ENCODE measurements around the gene TMA7B.

Gene TMA7B

DNA sequence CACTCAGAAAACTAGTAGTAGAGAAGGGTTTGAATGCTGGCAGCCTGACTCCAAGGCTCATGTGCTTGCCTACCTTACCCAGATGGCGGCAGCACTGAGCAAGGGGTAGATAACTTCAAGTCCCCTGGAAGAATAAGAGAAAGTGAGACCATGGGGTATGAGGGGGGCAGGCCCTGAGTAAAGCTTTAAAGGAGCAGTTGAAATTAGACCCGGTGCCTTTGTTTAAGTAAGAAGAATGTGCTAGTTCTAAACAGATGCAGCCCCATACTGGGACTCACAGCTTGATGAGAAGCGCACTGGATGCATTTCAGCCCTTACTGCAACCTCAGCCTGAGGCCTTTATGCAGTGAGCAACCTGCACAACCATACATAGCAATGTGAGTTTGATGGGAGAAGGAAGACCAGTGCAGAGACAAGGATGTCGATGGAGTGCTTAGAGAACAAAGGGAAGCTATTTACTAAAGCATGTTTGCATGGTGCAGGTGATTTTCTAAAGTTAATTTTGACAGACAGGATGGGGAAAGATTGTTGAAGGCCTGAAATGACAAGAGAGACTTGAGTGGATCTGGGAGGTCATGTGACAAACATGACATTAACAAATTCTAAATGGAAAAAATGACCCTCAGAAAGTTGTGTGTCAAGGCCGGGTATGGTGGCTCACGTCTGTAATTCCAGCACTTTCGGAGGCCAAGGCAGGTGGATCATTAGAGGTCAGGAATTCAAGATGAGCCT lies 27.1 kb upstream of the TMA7B start:
- DNase-seq = no peak

DNA sequence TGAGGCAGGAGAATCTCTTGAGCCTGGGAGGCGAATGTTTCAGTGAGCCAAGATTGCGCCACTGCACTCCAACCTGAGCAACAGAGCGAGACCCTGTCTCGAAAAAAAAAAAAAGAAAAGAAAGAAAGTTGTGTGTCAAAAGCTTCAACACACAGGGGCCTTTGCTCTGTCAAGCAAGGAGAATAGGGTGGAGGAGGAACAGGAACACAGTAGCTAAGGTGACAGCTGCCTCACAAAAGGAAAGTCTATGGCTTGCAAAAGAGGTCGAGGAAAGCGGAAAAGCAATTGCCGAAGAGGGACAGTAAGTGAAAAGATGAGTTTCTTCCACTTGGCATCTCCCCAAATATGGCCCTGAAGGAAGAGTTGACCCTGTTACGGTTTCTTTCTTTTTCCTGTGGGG lies 26.5 kb upstream of the TMA7B start:
- no peak for DNase-seq

DNA sequence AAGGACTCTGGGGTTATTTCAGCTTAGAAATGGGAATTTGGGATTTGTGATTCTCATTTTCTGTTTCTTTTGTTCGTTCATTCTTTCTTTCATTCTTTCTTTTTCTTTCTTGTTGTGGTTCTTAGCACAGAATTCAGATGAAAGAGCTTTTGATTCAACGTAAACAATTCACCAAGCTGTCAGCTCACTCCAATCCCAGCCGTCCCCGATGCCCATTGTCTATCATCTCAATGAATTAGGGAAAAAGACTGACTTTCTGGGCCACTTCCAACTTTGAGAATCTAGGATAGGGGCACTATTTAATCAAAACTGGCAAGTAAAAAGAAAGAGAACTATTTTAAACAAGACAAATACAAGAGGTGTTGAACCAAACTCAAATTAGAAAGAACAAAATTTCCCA lies 25.1 kb upstream of the TMA7B start:
- peak in 5 of 51 donors; percentile 2 to 28 (median 9) for DNase-seq

DNA sequence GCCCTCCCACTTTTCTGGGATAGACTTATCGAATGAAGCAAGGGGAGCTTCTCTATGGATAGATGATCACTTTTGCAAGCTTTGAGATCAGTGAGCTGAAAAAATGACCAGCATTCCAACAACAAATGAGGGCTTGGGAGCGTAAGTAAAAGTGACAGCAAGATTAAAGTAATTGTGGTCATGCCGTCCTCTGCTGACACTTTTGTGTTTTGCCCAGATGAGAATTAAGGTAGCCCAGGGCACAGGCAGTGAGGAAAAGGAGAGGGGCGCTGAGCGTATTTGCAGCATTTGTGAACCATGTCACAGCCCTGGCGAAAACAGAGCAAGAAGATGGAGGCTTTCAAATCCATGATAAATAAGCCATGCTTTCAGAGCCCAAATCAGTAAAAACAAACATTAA lies 24.6 kb upstream of the TMA7B start:
- no peak for DNase-seq

- DNase-seq = no peak
Observed at GRCh38 chr22:39936523-39937145, 23.6 kb upstream of the TMA7B start.

DNA sequence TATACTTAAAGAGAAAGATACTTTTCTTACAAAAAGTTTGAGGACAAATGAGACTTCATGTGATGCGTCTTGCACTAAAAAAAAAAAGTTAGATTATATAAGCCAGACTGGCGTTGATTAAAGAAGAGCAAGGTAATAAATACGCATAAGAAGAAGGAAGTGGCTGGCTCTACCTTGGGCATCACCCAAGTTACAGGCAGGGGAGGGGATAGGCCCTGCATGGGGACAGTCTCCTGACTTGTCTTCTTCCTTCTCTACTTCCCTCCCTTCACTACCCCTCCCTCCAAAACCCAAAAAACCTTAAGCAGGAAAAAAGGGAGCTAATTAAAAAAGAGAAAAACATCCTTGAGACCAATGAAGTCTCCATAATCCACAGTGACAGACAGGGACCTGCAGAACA lies 22.3 kb upstream of the TMA7B start:
- DNase-seq = no peak

DNA sequence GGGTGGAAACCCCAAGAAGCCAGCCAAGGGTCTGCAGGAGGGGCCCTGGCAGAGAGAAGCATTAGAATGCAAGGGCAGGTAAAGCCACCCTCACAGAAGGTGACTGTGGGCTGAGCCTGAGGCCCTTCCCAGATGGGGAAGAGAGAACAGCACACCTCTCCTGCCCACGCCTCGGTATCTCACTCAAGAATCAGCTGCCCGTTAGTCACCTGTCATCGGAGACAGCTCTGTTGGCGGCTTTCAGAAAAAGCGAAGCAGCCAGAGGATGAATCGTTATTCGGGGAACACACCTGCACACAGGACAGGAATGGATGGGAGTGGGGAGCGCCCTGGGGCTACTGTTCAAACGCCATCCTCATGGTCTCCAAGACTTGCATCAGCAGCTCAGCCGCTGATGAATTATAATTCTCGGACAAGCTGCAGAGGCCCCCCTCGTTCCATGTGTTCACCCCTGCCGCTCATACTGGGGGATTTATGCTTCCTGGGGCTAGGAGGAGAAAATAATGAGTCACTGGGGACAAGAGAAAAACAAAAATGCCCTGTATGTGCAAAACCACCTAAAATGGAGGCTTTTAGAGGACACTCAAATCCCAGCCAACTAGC lies 21.6 kb upstream of the TMA7B start:
- no peak for DNase-seq

- DNase-seq = no peak
Observed at GRCh38 chr22:39939830-39940229, 20.4 kb upstream of the TMA7B start.

GRCh38 chr22:39940757-39941305 lies 19.4 kb upstream of the TMA7B start:
- DNase-seq = no peak

GRCh38 chr22:39941601-39942000 lies 18.6 kb upstream of the TMA7B start:
- DNase-seq = no peak

- no peak for DNase-seq
Observed at GRCh38 chr22:39942439-39943230, 17.6 kb upstream of the TMA7B start.

- DNase-seq = no peak
Observed at GRCh38 chr22:39943337-39943736, 16.9 kb upstream of the TMA7B start.

- DNase-seq = no peak
Observed at GRCh38 chr22:39943953-39944872, 16.0 kb upstream of the TMA7B start.

GRCh38 chr22:39946126-39946502 lies 14.1 kb upstream of the TMA7B start:
- DNase-seq = no peak

GRCh38 chr22:39946503-39947219 lies 13.5 kb upstream of the TMA7B start:
- peak in 9 of 51 donors; percentile 8 to 39 (median 18) for DNase-seq

DNA sequence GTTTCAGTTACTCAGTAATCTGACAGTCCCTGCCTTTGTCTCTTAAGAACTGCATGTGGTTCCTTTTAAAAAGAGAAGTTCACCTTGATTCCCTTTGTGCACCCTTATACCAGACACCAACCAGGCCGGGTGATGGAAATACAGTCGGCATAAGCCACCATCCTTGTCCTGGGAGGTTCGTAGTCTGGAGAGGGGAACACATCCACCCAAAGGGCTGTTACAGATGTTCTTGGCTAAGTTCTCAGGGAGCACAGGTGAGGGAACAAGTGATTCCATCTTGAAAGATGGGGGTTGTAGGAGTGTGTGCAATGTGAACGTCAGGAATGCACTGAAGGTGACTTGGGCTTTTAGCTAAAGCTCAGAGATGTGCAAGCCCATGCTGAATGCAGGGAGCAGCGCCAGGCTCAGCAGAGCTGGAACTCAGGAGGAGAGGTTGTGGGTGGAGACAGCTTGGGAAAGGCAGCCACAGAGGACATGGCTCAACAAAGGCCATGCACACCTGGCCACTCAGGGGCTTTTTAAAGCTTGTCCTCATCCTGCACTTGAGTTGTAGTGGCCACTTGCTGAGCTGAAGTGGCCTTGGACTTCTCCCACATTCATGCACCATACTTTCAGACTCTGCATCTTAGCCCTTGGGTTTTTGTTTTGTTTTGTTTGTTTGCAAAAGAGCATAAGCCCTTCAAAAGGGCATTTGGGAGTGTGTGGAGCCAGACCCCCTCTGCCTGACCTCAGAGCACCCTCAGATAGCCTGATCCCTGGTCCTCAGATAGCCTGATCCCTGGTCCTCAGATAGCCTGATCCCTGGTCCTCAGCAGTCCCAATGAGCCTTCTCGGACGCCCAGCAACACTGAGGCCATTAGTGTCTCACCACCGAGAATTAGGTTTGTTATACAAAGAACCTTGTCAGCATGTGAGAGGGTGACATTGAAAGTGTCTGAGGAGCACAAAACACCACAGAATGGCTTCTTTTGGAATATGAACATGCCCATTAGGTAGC lies 12.7 kb upstream of the TMA7B start:
- DNase-seq = no peak

DNA sequence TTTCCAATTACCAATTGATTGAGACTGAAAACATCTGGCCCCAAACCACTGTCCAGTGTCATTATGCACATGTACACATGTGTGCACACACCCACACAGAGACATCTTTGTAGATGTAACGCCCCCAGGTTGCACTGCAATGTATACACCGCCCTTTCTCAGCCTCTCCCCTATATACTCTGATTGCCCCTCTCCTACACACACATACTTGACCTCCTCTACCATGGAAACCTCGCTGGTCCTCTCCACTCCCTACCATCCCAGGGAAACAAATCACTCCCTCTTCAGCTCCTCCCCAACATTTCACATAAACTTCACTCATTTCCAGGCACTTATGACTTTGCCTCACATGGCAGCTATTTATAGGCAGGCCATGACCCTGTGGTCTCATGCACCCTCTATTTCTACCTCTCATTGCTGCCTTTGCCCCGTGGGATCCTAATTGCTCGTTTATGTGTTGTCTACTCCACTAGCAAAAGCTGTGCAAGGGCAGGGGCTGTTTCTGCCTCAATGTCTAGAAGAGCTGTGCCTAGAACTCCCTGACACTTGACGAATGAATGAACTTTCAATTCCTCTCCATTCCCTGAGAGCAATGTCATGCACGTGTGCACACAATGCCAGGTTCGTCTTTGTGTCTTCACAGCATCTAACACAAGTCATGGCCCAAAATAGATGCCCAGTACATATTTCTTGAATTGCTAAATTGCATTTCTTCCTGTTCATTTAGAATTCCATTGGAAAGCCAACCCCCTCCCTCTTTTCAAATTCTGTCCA lies 10.0 kb upstream of the TMA7B start:
- no peak for DNase-seq

Measured in hypothalamus (tissue), 51 donors.